Fibroblast of skin of back (primary cell): Measurements from ENCODE around the gene VANGL2.

Experiments used
- DNase-seq: peaks from one replicate; pipeline ENCODE4 v3.0.0-alpha.2; 2013

The VANGL2 gene

DNA sequence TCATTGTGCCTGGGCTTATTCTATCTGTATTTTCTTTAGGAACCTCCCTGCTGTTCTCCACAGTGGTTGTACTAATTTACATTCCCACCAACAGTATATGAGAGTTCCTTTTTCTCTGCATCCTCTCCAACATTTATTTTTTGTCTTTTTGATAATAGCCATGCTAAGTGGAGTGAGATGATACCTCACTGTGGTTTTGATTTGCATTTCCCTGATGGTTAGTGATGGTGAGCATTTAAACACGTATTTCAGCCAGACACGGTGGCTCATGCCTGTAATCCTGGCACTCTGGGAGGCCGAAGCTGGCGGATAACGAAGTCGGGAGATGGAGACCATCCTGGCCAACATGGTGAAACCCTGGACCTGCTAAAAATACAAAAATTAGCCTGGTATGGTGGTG, 64.8 kb downstream of the VANGL2 start:
- DNase-seq: peak; percentile 49

GRCh38 chr1:160466961-160467360, 66.6 kb downstream of the VANGL2 start:
- DNase-seq: no peak

GRCh38 chr1:160467576-160467975, 67.2 kb downstream of the VANGL2 start:
- DNase-seq: no peak

GRCh38 chr1:160471253-160471652, 70.9 kb downstream of the VANGL2 start:
- DNase-seq: no peak

DNA sequence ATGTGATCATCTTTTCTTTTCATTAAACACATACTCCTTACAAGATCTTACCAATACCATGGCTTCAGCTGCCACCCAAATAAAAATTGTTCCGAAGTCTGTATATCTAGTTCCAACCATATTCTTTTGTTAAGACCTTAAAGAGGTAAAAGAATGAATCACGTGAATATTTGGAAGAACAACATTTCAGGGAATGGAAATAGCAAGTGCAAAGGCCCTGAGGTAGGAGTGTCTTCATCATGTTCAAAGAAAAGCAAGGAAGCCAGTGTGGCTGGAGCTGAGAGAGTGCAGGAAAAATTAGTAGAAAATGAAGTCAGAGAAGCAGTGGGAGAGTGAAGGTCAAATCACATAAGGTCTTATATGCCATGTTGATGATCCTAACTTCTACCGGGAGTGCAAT, 71.7 kb downstream of the VANGL2 start:
- no peak for DNase-seq

GRCh38 chr1:160474392-160475242, 74.3 kb downstream of the VANGL2 start:
- peak; percentile 17 for DNase-seq
